NCI-H446 (cell line): ENCODE results near the gene LBX2.

Experiments used
- DNase-seq, 2 experiments: peaks; one replicate each; lab custom pipeline; 2025; lab: John Stamatoyannopoulos, UW

LBX2 gene, protein sequence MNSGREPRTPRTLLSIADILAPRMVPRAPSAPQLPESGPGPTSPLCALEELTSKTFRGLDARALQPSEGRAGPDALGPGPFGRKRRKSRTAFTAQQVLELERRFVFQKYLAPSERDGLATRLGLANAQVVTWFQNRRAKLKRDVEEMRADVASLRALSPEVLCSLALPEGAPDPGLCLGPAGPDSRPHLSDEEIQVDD

GRCh38 chr2:74499267-74499939 lies at the start of gene LBX2:
LBX2 (minus strand) TSS chr2:74499603; CDS start chr2:74499537, 66 bp downstream.
- DNase-seq: no peak

- peak; percentile 34 to 85 for DNase-seq
Measured at GRCh38 chr2:74548285-74548899, 49.0 kb upstream of the LBX2 start.

GRCh38 chr2:74546004-74546403 lies 46.6 kb upstream of the LBX2 start:
- DNase-seq: no peak

DNA sequence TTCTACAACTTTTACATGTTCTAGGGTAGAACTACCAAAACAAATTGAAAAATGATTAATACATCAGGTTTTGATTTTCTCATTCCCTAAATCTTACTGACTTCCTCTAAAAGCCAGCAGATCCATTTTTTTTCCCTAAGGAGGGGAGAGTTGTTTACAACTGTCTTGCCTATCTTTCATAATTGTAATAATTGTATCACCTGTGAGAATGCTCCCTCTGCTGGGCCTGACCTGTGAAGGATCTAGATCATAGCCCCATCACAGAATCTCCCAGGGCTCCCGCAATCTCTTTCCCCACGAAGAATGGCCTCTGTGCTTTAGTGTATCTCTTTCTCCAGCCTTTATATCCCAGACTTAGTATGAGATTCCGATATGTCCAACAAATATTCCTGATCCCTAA lies 45.2 kb upstream of the LBX2 start:
- DNase-seq: no peak

DNA sequence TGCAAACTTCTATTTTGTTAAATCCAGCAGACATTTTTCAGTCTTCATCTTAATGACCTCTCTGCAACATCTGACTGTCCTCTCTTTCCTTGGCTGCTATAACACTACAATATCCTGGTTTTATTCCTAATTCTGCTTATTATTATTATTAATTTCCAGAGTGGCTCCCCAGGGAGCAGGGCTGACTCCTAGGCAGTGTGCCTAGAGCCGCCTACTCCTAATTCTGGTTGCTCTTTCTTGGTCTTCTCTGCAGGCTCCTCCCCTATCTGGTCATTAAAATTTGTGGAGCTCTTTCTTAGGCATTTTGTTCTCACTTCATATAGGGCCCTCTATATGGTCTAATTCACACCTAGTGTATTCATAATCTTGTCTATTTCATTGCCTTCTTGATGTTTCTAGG lies 43.6 kb upstream of the LBX2 start:
- no peak for DNase-seq

- no peak for DNase-seq
Measured at GRCh38 chr2:74540291-74540690, 40.9 kb upstream of the LBX2 start.

DNA sequence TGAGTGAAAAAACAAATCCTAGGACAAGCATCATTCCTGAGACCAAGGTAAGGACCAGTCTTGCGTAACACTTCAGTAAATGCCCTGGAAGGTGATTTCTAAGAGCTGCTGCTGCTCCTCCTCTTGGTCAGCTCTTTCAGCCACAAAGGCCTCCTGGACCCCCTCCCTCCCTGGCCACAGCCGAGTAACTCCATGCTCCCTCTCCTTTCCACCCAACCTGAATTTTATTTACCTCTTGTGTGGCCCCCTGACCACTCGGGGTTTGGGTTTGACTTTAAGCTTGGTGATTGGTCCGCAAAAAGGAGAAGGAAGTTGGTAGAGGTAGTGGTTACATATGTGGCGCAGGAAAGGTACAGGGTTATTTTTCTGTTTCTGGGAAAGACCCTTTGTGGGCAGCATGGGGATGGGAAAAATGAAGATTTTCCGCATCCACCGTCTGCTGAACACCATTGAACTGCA lies 39.5 kb upstream of the LBX2 start:
- DNase-seq: no peak

DNA sequence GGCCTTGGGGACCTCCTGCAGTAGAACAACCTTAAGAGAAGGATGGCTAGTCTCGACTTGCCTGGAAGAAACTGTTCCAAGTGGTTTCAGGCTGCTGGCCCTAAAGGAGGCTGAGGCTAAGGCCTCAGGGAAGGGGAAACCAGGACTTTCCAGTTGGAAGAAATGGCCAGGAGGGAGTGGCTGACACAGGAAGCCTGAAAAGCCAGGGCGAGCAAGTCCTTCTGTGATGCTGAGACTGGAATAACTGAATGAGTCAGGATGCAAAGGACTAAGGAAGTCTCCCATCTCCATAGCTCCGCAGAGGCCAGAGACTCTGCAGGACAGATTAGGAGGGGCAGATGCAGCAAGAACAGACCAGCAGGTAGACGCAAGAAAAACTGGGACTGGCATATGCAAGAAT lies 37.7 kb upstream of the LBX2 start:
- DNase-seq: no peak

GRCh38 chr2:74536166-74536950 lies 37.0 kb upstream of the LBX2 start:
- DNase-seq: no peak

- no peak for DNase-seq
Measured at GRCh38 chr2:74535440-74535965, 36.1 kb upstream of the LBX2 start.

GRCh38 chr2:74534411-74534810 lies 35.0 kb upstream of the LBX2 start:
- no peak for DNase-seq

- DNase-seq: no peak
Measured at GRCh38 chr2:74533464-74533863, 34.1 kb upstream of the LBX2 start.

DNA sequence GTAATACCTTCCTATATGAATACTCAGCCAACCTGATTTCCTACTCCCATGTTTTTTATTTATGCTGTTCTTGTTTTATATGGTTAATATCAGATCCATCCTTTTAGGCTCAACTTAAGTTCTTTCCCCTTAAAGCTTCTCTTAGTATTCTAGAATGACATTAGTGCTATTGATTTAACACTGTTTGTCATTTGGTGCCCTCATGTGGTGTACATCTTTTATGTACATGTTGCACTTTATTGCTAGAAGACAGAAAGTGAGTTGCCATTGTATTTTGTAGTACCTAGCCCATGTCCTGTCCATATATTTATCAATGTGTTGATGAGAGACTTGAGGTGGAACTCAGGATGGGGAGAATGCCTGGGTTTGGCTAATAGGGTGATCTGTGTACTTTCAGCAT lies 32.8 kb upstream of the LBX2 start:
- DNase-seq: peak in 1 of 2 experiments; percentile 26

DNA sequence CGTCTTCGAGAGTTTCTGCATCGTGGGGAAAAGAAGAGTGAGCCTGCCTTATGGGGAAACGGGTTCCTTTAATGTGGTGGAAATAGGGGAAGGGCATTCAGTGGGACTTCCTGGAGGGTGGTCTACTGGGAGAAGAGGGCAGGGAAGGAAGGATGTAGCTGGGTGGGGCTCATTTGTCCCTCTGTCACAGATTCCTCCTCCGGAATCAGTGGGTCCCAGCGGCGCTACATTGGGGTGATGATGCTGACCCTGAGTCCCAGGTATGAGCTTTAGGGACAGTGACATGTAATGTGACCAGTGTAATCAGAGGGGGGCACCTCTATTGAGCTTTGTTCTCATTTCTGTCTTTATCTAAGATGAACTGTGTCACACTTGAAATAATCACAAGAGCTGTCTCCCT lies 32.3 kb upstream of the LBX2 start:
- DNase-seq: no peak

DNA sequence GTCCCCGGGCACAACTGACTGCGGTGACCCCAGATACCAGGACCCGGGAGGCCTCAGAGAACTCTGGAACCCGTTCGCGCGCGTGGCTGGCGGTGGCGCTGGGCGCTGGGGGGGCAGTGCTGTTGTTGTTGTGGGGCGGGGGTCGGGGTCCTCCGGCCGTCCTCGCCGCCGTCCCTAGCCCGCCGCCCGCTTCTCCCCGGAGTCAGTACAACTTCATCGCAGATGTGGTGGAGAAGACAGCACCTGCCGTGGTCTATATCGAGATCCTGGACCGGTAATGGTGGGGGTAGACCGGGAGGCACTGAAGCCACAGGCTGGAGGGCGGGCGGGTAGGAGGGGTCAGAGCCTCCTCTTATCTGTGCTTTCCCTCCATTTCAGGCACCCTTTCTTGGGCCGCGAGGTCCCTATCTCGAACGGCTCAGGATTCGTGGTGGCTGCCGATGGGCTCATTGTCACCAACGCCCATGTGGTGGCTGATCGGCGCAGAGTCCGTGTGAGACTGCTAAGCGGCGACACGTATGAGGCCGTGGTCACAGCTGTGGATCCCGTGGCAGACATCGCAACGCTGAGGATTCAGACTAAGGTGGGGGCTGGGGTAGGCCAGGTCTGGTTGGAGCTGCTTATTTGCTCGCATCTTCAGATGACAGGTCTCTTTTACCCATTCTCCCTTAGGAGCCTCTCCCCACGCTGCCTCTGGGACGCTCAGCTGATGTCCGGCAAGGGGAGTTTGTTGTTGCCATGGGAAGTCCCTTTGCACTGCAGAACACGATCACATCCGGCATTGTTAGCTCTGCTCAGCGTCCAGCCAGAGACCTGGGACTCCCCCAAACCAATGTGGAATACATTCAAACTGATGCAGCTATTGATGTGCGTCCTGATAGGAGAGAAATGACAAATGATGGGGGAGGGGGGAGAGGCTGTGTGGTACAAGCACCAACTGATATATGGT lies 31.1 kb upstream of the LBX2 start:
- DNase-seq: peak in 1 of 2 experiments; percentile 29

DNA sequence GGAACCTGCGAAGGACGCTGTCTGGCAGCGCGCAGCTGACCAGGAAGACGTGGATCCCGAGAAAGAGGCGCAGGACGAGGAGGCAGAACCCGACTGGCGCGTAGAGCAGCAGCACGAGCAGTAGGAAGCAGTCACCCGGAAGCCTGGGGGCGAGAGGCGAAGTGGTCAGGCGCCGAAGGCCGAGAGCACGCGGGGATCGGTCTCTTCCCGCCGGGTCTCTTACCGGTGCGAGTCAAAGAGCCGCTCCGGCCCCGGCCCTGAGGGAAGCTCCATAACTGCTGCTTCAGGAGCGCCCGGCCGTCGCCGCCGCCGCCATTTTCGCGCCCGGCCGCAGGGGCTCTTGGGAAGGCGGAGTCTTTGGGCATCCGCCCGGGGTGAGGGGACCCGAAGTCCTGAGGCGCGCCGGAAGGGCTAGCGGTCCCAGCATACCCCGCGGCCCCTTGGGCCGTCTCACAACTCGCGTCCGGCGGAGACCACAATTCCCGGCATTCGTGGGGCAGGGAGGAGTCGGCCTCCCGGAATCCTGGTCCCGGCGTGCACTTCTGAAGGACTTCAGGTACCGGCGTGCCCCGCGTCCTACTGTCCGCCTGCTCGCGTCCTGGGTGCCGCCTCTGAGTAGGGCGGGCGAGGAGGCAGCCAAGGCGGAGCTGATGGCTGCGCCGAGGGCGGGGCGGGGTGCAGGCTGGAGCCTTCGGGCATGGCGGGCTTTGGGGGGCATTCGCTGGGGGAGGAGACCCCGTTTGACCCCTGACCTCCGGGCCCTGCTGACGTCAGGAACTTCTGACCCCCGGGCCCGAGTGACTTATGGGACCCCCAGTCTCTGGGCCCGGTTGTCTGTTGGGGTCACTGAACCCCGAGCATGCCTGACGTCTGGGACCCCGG lies 30.2 kb upstream of the LBX2 start, which contains the start of the genes AUP1 and HTRA2:
Gene AUP1 (minus strand): TSS at position 350 of the 882 bp plus-strand sequence. CDS start 77 bp downstream, at position 273.
Gene HTRA2 (plus strand): TSS at position 577 of the 882 bp plus-strand sequence. CDS start 74 bp downstream, at position 651.
- peak; percentile 95 to 99 for DNase-seq

DNA sequence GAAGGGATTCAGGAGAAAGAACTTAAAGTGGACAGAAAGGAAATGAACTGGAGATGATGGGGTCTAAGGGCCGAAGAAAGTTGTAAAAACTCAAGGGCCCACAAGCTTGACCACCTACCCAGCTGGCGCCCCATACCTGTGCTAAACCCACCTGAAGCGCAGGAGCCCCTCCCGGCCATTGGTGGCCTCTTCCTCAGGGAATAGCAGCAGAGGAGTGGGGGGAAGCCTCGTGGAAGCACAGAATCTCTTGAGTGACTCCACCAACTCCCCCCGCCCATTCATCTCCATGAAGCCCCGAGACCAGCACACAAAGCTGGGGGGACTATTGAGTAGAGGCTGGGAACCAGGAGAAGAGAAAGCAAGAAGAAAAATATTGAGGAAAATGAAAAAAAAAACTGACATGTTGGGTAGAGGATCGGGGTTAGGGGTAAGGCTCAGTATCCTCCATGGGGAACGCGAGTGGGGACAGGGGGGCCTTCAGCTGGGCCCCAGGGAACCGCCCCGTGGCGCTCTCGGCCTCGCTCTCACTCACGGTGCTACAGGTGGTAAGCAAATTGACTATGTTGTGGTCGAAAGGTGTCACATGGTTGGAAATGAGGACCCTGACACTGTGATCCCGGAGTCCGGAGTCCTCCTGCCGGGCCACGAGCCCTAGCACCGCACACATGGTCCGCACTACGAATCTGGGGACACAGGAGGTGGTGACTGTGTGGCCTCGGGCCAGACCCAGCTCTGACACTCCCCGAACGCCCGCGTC lies 29.4 kb upstream of the LBX2 start:
- no peak for DNase-seq

DNA sequence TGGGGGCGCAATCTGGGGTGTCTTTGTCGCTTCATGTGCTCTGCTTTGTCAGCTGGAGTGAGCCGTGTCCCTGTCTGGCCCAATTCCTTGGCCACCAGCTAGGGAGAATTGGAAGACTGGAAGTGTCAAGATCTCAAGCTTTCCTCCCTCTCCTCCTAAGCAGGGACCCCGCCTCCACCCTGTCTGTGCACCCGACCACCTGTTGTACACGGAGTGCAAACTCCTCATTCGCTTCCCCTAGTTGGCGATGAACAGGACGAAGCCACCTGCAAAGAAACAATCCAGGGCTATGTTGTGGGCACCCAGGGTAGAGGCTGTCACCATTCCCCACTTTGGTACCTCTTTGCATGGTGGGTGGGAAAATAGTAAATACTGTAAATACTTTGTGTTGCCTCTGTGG lies 28.3 kb upstream of the LBX2 start:
- DNase-seq: no peak

DNA sequence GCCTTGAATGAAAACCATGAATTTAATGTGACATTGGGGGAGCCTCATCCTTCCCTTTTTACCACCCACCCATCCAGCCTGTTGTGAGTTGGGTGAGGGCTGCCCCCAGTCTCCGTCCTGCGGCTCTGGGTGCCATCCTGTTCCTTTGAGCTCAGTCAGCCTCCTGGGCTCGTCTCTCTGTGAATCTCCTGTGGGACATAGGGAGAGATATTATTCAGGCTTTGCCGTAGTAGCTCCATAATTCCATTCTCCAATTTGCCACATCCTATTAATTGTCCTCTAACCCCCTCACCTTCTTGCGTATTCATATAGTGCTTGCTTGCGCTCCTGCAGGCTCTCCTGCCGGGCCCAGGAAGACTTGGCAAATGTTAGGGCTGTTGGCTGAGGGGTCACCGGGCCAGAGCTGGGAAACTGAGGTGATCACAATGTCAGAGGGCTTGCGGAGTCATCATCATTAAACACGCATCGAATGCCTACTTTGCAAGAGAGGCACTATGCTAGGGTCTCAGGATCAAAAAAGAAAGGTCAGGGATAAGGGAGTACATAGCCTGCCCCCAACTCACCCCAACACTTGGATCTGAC lies 27.3 kb upstream of the LBX2 start:
- no peak for DNase-seq
